NCI-H1694 treated with DMSO at 0.1 percent for 48 hours (cell line): Measurements from ENCODE around the gene TCEAL8.
"Not testable (repeated sequence)": the region's sequence is repeated elsewhere in the genome, so short reads cannot be mapped to it uniquely, and the experiment has no call there.

ENCODE experiments used
- DNase-seq: peaks from one replicate; lab custom pipeline; 2025; lab: John Stamatoyannopoulos, UW

Gene TCEAL8

GRCh38 chrX:103254921-103255493 is at the start of gene TCEAL8:
Gene TCEAL8 (minus strand): TSS chrX:103255155. CDS start chrX:103253979, 1,176 bp downstream.
- peak; percentile 68 for DNase-seq

- no peak for DNase-seq
These were observed 49.8 kb upstream of the TCEAL8 start for GRCh38 chrX:103304705-103305104.

GRCh38 chrX:103293118-103293517 is 38.2 kb upstream of the TCEAL8 start:
- no peak for DNase-seq

GRCh38 chrX:103279624-103280023 is 24.7 kb upstream of the TCEAL8 start:
- no peak for DNase-seq

GRCh38 chrX:103276581-103277002 is 21.6 kb upstream of the TCEAL8 start, which contains the start of gene TCEAL5:
Gene TCEAL5 (minus strand): TSS chrX:103276750. CDS start chrX:103274563, 2,187 bp downstream.
- peak; percentile 19 for DNase-seq

GRCh38 chrX:103275947-103276567 is 21.1 kb upstream of the TCEAL8 start:
- no peak for DNase-seq

- DNase-seq: no peak
These were observed 19.3 kb upstream of the TCEAL8 start for GRCh38 chrX:103274284-103274683.

GRCh38 chrX:103258275-103258674 is 3.3 kb upstream of the TCEAL8 start:
- DNase-seq: no peak

GRCh38 chrX:103256651-103257050 is 1.7 kb upstream of the TCEAL8 start:
- no peak for DNase-seq

- peak; percentile 16 for DNase-seq
These were observed 657 bp downstream of the TCEAL8 start for GRCh38 chrX:103254171-103254824.

- DNase-seq: no peak
These were observed 1.3 kb downstream of the TCEAL8 start for GRCh38 chrX:103253608-103254007.

GRCh38 chrX:103250977-103251376 is 4.0 kb downstream of the TCEAL8 start:
- no peak for DNase-seq

- DNase-seq: no peak
These were observed 5.2 kb downstream of the TCEAL8 start for GRCh38 chrX:103249805-103250204.

- no peak for DNase-seq
These were observed 6.4 kb downstream of the TCEAL8 start for GRCh38 chrX:103248553-103248952.

- DNase-seq: no peak
These were observed 14.8 kb downstream of the TCEAL8 start for GRCh38 chrX:103240155-103240554.

GRCh38 chrX:103236296-103236695 is 18.7 kb downstream of the TCEAL8 start:
- no peak for DNase-seq

- not testable (repeated sequence) for DNase-seq
These were observed 19.3 kb downstream of the TCEAL8 start for GRCh38 chrX:103235608-103236007.

- DNase-seq: no peak
These were observed 20.1 kb downstream of the TCEAL8 start for GRCh38 chrX:103234869-103235268.

- DNase-seq: no peak
These were observed 21.7 kb downstream of the TCEAL8 start for GRCh38 chrX:103233263-103233662.

GRCh38 chrX:103225918-103226317 is 29.0 kb downstream of the TCEAL8 start:
- DNase-seq: not testable (repeated sequence)

- DNase-seq: no peak
These were observed 34.2 kb downstream of the TCEAL8 start for GRCh38 chrX:103220511-103221323.

- DNase-seq: no peak
These were observed 39.4 kb downstream of the TCEAL8 start for GRCh38 chrX:103215425-103215991.
